HG03095 (cell line): ENCODE data around the gene GOLGA3.
"Not testable (repeated sequence)": the region's sequence is repeated elsewhere in the genome, so short reads cannot be mapped to it uniquely, and the experiment has no call there.

Experiments
- ATAC-seq: cut with Tn5 transposase; IDR thresholded peaks from one replicate; pipeline ENCODE4 v1.9.1; 2021; ENCODE audit warnings: moderate library complexity; ENCODE audit not compliant: unreplicated experiment

Gene GOLGA3

GRCh38 chr12:132813443-132813842, 15.2 kb downstream of the GOLGA3 start:
- no peak for ATAC-seq

- ATAC-seq = no peak
Measured at GRCh38 chr12:132812631-132813305, 15.9 kb downstream of the GOLGA3 start.

GRCh38 chr12:132809391-132809790, 19.3 kb downstream of the GOLGA3 start:
- not testable (repeated sequence) for ATAC-seq

GRCh38 chr12:132807295-132808092, 21.2 kb downstream of the GOLGA3 start:
- ATAC-seq = no peak

- ATAC-seq = no peak
Measured at GRCh38 chr12:132806857-132807256, 21.8 kb downstream of the GOLGA3 start.

- ATAC-seq = no peak
Measured at GRCh38 chr12:132804426-132804861, 24.2 kb downstream of the GOLGA3 start.

- no peak for ATAC-seq
Measured at GRCh38 chr12:132803888-132804287, 24.8 kb downstream of the GOLGA3 start.

GRCh38 chr12:132803125-132803524, 25.5 kb downstream of the GOLGA3 start:
- ATAC-seq = no peak

- no peak for ATAC-seq
Measured at GRCh38 chr12:132801741-132802140, 26.9 kb downstream of the GOLGA3 start.

- ATAC-seq = no peak
Measured at GRCh38 chr12:132798836-132799235, 29.8 kb downstream of the GOLGA3 start.

GRCh38 chr12:132797820-132798570, 30.7 kb downstream of the GOLGA3 start:
- no peak for ATAC-seq

- no peak for ATAC-seq
Measured at GRCh38 chr12:132795847-132796246, 32.8 kb downstream of the GOLGA3 start.

GRCh38 chr12:132791940-132792339, 36.7 kb downstream of the GOLGA3 start:
- ATAC-seq = not testable (repeated sequence)

GRCh38 chr12:132789099-132789471, 39.6 kb downstream of the GOLGA3 start:
- no peak for ATAC-seq

- no peak for ATAC-seq
Measured at GRCh38 chr12:132788375-132789098, 40.1 kb downstream of the GOLGA3 start.

- no peak for ATAC-seq
Measured at GRCh38 chr12:132787877-132788276, 40.8 kb downstream of the GOLGA3 start.

- no peak for ATAC-seq
Measured at GRCh38 chr12:132786192-132786591, 42.5 kb downstream of the GOLGA3 start.

- no peak for ATAC-seq
Measured at GRCh38 chr12:132784580-132784979, 44.1 kb downstream of the GOLGA3 start.

GRCh38 chr12:132783917-132784531, 44.6 kb downstream of the GOLGA3 start:
- no peak for ATAC-seq

GRCh38 chr12:132781938-132782337, 46.7 kb downstream of the GOLGA3 start:
- ATAC-seq = no peak
